Activated naive CD8-positive, alpha-beta T cell treated with anti-CD3 and anti-CD28 coated beads, Interleukin-2, amount 10 ng/mL, durations not matched to agents 7 days and 5 days (primary cell): ENCODE data around the gene GNPTAB. TPM values are rescaled to one million over a fixed set of nuclear protein-coding genes. Genes with fewer than 3 reads are reported as not detected.

Experiments
- ATAC-seq: fragments of 150-1000 bp; cut with Tn5 transposase; one replicate; pipeline ENCODE4 v1.10.0; 2021; ENCODE audit warnings: low read depth, moderate library complexity
- POLR2A ChIA-PET: fragments of 350-600 bp; sonication (Branson Sonifier 250); formaldehyde crosslinking; loops from one replicate; lab custom pipeline; 2021; ENCODE audit warnings: antibody characterized with exemption; lab: Charles Lee
- DNase-seq: peaks from one replicate; pipeline ENCODE4 v3.0.0; 2021
- H3K27ac Mint-ChIP-seq: one replicate; pipeline ENCODE4 v1.8.0; 2022; ENCODE audit warnings: mild to moderate bottlenecking, mixed read lengths
- H3K27me3 Mint-ChIP-seq: one replicate; pipeline ENCODE4 v1.8.0; 2022; ENCODE audit warnings: mild to moderate bottlenecking, moderate library complexity, mixed read lengths
- H3K36me3 Mint-ChIP-seq: one replicate; pipeline ENCODE4 v1.8.0; 2021; ENCODE audit warnings: mild to moderate bottlenecking, mixed read lengths
- H3K4me1 Mint-ChIP-seq: one replicate; pipeline ENCODE4 v1.8.0; 2021; ENCODE audit warnings: mixed read lengths
- H3K4me3 Mint-ChIP-seq: one replicate; pipeline ENCODE4 v1.8.0; 2022; ENCODE audit warnings: mild to moderate bottlenecking, moderate library complexity, mixed read lengths
- H3K9me3 Mint-ChIP-seq: one replicate; pipeline ENCODE4 v1.8.0; 2021; ENCODE audit warnings: mixed read lengths
- total RNA-seq, 2 experiments: library from RNA; stranded (reverse); gene quantifications; one replicate each; pipeline ENCODE4 v1.2.3, GENCODE V29; 2021

The GNPTAB gene
- total RNA-seq, 2 experiments from 2014 or later = 89.5 to 91.1 TPM

GRCh38 chr12:101792046-101792931 is 38.5 kb downstream of the GNPTAB start:
- peaks cover 48% of the 10 kb centered on the region for H3K36me3 Mint-ChIP-seq
- no peaks in the 10 kb centered on the region for H3K9me3 Mint-ChIP-seq
- DNase-seq = no peak
- POLR2A ChIA-PET = interaction anchor here (0.6 to 6.2 kb wide), 3 partner anchors 18 to 36 kb away, joined by 3 to 85 read pairs (median 19); partner anchors contain the start of gene GNPTAB
- peaks cover 44% of the 10 kb centered on the region for H3K4me1 Mint-ChIP-seq
- H3K27ac Mint-ChIP-seq = peak overlapping the region; percentile 77
- ATAC-seq = no peak
- H3K4me3 Mint-ChIP-seq = peak overlapping the region; percentile 29
- H3K27me3 Mint-ChIP-seq = no peaks in the 10 kb centered on the region

- no peaks in the 10 kb centered on the region for H3K9me3 Mint-ChIP-seq
- H3K36me3 Mint-ChIP-seq = peaks cover 41% of the 10 kb centered on the region
- ATAC-seq (no peak), DNase-seq (no peak)
- H3K27me3 Mint-ChIP-seq = no peaks in the 10 kb centered on the region
- H3K4me3 Mint-ChIP-seq = no peak overlapping the region
- H3K27ac Mint-ChIP-seq = no peak overlapping the region
- peaks cover 30% of the 10 kb centered on the region for H3K4me1 Mint-ChIP-seq
- POLR2A ChIA-PET = interaction anchor here (1.5 kb wide), 1 partner anchor 49 kb away, joined by 6 read pairs; no protein-coding TSS in a partner anchor
Measured at GRCh38 chr12:101789171-101789570, 41.6 kb downstream of the GNPTAB start.

GRCh38 chr12:101785671-101786070 is 45.1 kb downstream of the GNPTAB start:
- Mint-ChIP-seq H3K27ac (no peak overlapping the region), H3K4me1 (peaks cover 22% of the 10 kb centered on the region), H3K9me3 (no peaks in the 10 kb centered on the region), H3K4me3 (no peak overlapping the region), H3K27me3 (no peaks in the 10 kb centered on the region), H3K36me3 (peaks cover 41% of the 10 kb centered on the region)
- DNase-seq (no peak), ATAC-seq (no peak)
- POLR2A ChIA-PET = no interaction called here

- Mint-ChIP-seq H3K36me3 (peaks cover 39% of the 10 kb centered on the region), H3K9me3 (no peaks in the 10 kb centered on the region), H3K27me3 (no peaks in the 10 kb centered on the region), H3K4me1 (peaks cover 19% of the 10 kb centered on the region), H3K27ac (no peak overlapping the region), H3K4me3 (no peak overlapping the region)
- DNase-seq (no peak), ATAC-seq (no peak)
- POLR2A ChIA-PET = interaction anchor here (0.6 to 0.7 kb wide), 2 partner anchors 484 to 629 kb away, joined by 3 to 4 read pairs; no protein-coding TSS in a partner anchor
Measured at GRCh38 chr12:101784376-101784775, 46.4 kb downstream of the GNPTAB start.

GRCh38 chr12:101783838-101784237 is 46.9 kb downstream of the GNPTAB start:
- Mint-ChIP-seq H3K9me3 (no peaks in the 10 kb centered on the region), H3K36me3 (peaks cover 39% of the 10 kb centered on the region), H3K4me1 (peaks cover 22% of the 10 kb centered on the region), H3K4me3 (no peak overlapping the region), H3K27ac (no peak overlapping the region), H3K27me3 (no peaks in the 10 kb centered on the region)
- ATAC-seq (no peak), DNase-seq (no peak)
- POLR2A ChIA-PET = interaction anchor here (0.7 kb wide), 1 partner anchor 483 kb away, joined by 3 read pairs; no protein-coding TSS in a partner anchor

- POLR2A ChIA-PET = no interaction called here
- Mint-ChIP-seq H3K4me3 (no peak overlapping the region), H3K36me3 (peaks cover 40% of the 10 kb centered on the region), H3K4me1 (peaks cover 27% of the 10 kb centered on the region), H3K27me3 (no peaks in the 10 kb centered on the region), H3K27ac (no peak overlapping the region), H3K9me3 (no peaks in the 10 kb centered on the region)
- DNase-seq (no peak), ATAC-seq (no peak)
Measured at GRCh38 chr12:101783150-101783549, 47.6 kb downstream of the GNPTAB start.

- Mint-ChIP-seq H3K36me3 (peaks cover 43% of the 10 kb centered on the region), H3K9me3 (no peaks in the 10 kb centered on the region), H3K4me3 (no peak overlapping the region)
Measured at GRCh38 chr12:101782273-101782731, 48.5 kb downstream of the GNPTAB start.

GRCh38 chr12:101781834-101782233 is 48.9 kb downstream of the GNPTAB start:
- DNase-seq (no peak), ATAC-seq (no peak)
- Mint-ChIP-seq H3K9me3 (no peaks in the 10 kb centered on the region), H3K27ac (no peak overlapping the region), H3K36me3 (peaks cover 48% of the 10 kb centered on the region), H3K4me1 (peaks cover 29% of the 10 kb centered on the region), H3K4me3 (no peak overlapping the region), H3K27me3 (no peaks in the 10 kb centered on the region)
- POLR2A ChIA-PET = no interaction called here

More at GRCh38 chr12:101782273-101782731, 48.5 kb downstream of the GNPTAB start:
- ATAC-seq (no peak), DNase-seq (no peak)
- no peaks in the 10 kb centered on the region for H3K27me3 Mint-ChIP-seq
- peaks cover 29% of the 10 kb centered on the region for H3K4me1 Mint-ChIP-seq
- POLR2A ChIA-PET = no interaction called here
- peak overlapping the region; percentile 34 for H3K27ac Mint-ChIP-seq

- no peaks in the 10 kb centered on the region for H3K9me3 Mint-ChIP-seq
- DNase-seq (no peak), ATAC-seq (no peak)
- no peak overlapping the region for H3K4me3 Mint-ChIP-seq
- peaks cover 51% of the 10 kb centered on the region for H3K36me3 Mint-ChIP-seq
- H3K27ac Mint-ChIP-seq = no peak overlapping the region
- POLR2A ChIA-PET = interaction anchor here (0.9 to 1.3 kb wide), 2 partner anchors 13 to 43 kb away, joined by 3 read pairs; no protein-coding TSS in a partner anchor
- no peaks in the 10 kb centered on the region for H3K27me3 Mint-ChIP-seq
- peaks cover 34% of the 10 kb centered on the region for H3K4me1 Mint-ChIP-seq
Measured at GRCh38 chr12:101780599-101780998, 50.2 kb downstream of the GNPTAB start.

GRCh38 chr12:101779626-101780025 is 51.1 kb downstream of the GNPTAB start:
- Mint-ChIP-seq H3K27ac (no peak overlapping the region), H3K27me3 (no peaks in the 10 kb centered on the region), H3K36me3 (peaks cover 50% of the 10 kb centered on the region), H3K9me3 (no peaks in the 10 kb centered on the region), H3K4me1 (peaks cover 34% of the 10 kb centered on the region), H3K4me3 (no peak overlapping the region)
- ATAC-seq (no peak), DNase-seq (no peak)
- POLR2A ChIA-PET = interaction anchor here (0.7 to 1.3 kb wide), 2 partner anchors 14 to 20 kb away, joined by 3 to 11 read pairs; no protein-coding TSS in a partner anchor

GRCh38 chr12:101779200-101779599 is 51.6 kb downstream of the GNPTAB start:
- H3K27ac Mint-ChIP-seq = peak overlapping the region; percentile 43
- ATAC-seq (no peak), DNase-seq (no peak)
- peaks cover 47% of the 10 kb centered on the region for H3K36me3 Mint-ChIP-seq
- H3K27me3 Mint-ChIP-seq = no peaks in the 10 kb centered on the region
- POLR2A ChIA-PET = no interaction called here
- no peaks in the 10 kb centered on the region for H3K9me3 Mint-ChIP-seq
- no peak overlapping the region for H3K4me3 Mint-ChIP-seq
- H3K4me1 Mint-ChIP-seq = peaks cover 34% of the 10 kb centered on the region

- DNase-seq (no peak), ATAC-seq (no peak)
- peaks cover 50% of the 10 kb centered on the region for H3K36me3 Mint-ChIP-seq
- POLR2A ChIA-PET = no interaction called here
- peaks cover 35% of the 10 kb centered on the region for H3K4me1 Mint-ChIP-seq
- no peaks in the 10 kb centered on the region for H3K27me3 Mint-ChIP-seq
- peak overlapping the region; percentile 43 for H3K27ac Mint-ChIP-seq
- H3K9me3 Mint-ChIP-seq = no peaks in the 10 kb centered on the region
- H3K4me3 Mint-ChIP-seq = no peak overlapping the region
Measured at GRCh38 chr12:101777978-101778377, 52.8 kb downstream of the GNPTAB start.

GRCh38 chr12:101777485-101777884 is 53.3 kb downstream of the GNPTAB start:
- no peaks in the 10 kb centered on the region for H3K9me3 Mint-ChIP-seq
- ATAC-seq = no peak
- H3K4me3 Mint-ChIP-seq = no peak overlapping the region
- H3K27me3 Mint-ChIP-seq = no peaks in the 10 kb centered on the region
- peaks cover 31% of the 10 kb centered on the region for H3K4me1 Mint-ChIP-seq
- peaks cover 45% of the 10 kb centered on the region for H3K36me3 Mint-ChIP-seq
- POLR2A ChIA-PET = interaction anchor here (1.0 kb wide), 2 partner anchors 53 to 61 kb away, joined by 3 to 4 read pairs; partner anchors contain the start of gene GNPTAB
- no peak for DNase-seq
- no peak overlapping the region for H3K27ac Mint-ChIP-seq
